Calu3 (cell line): ENCODE measurements around the gene SMIM22. TPM values are rescaled to one million over a fixed set of nuclear protein-coding genes. Genes with fewer than 3 reads are reported as not detected.

Source experiments
- BruUV-seq: library from RNA; stranded (reverse); fragments of 400-500 nt; replicated peaks from 2 replicates; lab custom pipeline; 2021; lab: Mats Ljungman, UMichigan
- CTCF ChIA-PET: fragments of 300-600 bp; sonication (Branson Sonifier 250); formaldehyde crosslinking; loops from one replicate; lab custom pipeline; 2022; ENCODE audit warnings: antibody characterized with exemption; lab: Charles Lee
- DNase-seq: peaks from one replicate; pipeline ENCODE4 v3.0.0; 2022
- H3K27ac Mint-ChIP-seq: one replicate; pipeline ENCODE4 v1.8.0; 2022; ENCODE audit warnings: mixed read lengths; ENCODE audit not compliant: unreplicated experiment
- H3K27me3 Mint-ChIP-seq: one replicate; pipeline ENCODE4 v1.8.0; 2022; ENCODE audit warnings: mixed read lengths; ENCODE audit not compliant: unreplicated experiment
- H3K36me3 Mint-ChIP-seq: one replicate; pipeline ENCODE4 v1.8.0; 2022; ENCODE audit warnings: mild to moderate bottlenecking, moderate library complexity, mixed read lengths; ENCODE audit not compliant: insufficient read depth, unreplicated experiment
- H3K4me1 Mint-ChIP-seq: one replicate; pipeline ENCODE4 v1.8.0; 2022; ENCODE audit warnings: mild to moderate bottlenecking, low read depth, mixed read lengths; ENCODE audit not compliant: unreplicated experiment
- H3K4me3 Mint-ChIP-seq: one replicate; pipeline ENCODE4 v1.8.0; 2022; ENCODE audit warnings: mild to moderate bottlenecking, low read depth, moderate library complexity, mixed read lengths; ENCODE audit not compliant: unreplicated experiment
- H3K9me3 Mint-ChIP-seq: one replicate; pipeline ENCODE4 v1.8.0; 2022; ENCODE audit warnings: low read depth, mixed read lengths; ENCODE audit not compliant: unreplicated experiment
- intact Hi-C: fragments of 100-400 bp; cut with micrococcal nuclease; formaldehyde crosslinking; loops from one replicate; pipeline ENCODE4 v1.10.0; 2022; ENCODE audit not compliant: unreplicated experiment
- total RNA-seq: library from RNA; stranded (reverse); gene quantifications from 2 replicates; pipeline ENCODE4 v1.2.3, GENCODE V29; 2022
- TF ChIP-seq, protein P1 (sequence below): fragments of 200-600 bp; IDR thresholded peaks from one replicate; pipeline ENCODE4 v1.8.0; 2022; ENCODE audit warnings: antibody characterized with exemption; ENCODE audit not compliant: unreplicated experiment

SMIM22 gene
- total RNA-seq, 1 experiment from 2014 or later = 208 TPM

DNA sequence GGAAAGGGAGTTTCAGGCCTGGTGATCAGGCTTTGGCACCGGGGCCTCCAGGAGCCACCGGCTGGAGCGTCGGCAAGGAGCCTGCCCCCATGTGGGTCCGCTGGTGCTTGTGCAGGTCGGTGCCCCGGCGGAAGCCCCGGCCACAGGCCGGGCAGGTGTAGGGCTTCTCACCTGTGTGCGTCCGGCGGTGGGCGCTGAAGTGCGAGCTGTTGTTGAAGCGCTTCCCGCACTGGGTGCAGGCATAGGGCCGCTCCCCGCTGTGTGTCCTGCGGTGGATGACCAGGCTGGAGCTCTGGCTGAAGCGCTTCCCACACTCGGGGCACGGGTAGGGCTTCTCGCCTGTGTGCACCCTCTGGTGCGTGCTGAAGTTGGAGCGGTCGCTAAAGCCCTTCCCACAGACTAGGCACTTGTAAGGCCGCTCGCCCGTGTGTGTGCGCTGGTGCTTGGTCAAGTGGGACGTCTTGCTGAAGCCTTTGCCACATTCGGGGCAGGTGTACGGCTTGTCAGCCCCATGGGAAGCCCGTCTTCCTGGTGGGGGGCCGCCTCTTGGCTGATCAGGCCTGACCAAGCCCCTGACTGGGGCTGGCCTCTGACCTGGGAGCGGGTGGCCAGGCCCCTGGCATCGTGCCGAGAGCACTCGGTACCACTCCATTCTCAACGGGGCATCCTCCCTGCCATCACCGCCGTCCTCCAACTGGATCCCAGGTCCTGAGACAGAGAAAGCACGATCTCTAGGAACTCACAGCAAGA, 42.6 kb upstream of the SMIM22 start:
- H3K4me3 Mint-ChIP-seq = no peak overlapping the region
- peaks cover 62% of the 10 kb centered on the region for H3K36me3 Mint-ChIP-seq
- no peaks in the 10 kb centered on the region for H3K4me1 Mint-ChIP-seq
- CTCF ChIA-PET = no interaction called here
- intact Hi-C loops = no loop called here
- no peaks in the 10 kb centered on the region for H3K27me3 Mint-ChIP-seq
- H3K9me3 Mint-ChIP-seq = peaks cover 3% of the 10 kb centered on the region
- no peak overlapping the region for H3K27ac Mint-ChIP-seq
- TF ChIP-seq, protein P1, sequence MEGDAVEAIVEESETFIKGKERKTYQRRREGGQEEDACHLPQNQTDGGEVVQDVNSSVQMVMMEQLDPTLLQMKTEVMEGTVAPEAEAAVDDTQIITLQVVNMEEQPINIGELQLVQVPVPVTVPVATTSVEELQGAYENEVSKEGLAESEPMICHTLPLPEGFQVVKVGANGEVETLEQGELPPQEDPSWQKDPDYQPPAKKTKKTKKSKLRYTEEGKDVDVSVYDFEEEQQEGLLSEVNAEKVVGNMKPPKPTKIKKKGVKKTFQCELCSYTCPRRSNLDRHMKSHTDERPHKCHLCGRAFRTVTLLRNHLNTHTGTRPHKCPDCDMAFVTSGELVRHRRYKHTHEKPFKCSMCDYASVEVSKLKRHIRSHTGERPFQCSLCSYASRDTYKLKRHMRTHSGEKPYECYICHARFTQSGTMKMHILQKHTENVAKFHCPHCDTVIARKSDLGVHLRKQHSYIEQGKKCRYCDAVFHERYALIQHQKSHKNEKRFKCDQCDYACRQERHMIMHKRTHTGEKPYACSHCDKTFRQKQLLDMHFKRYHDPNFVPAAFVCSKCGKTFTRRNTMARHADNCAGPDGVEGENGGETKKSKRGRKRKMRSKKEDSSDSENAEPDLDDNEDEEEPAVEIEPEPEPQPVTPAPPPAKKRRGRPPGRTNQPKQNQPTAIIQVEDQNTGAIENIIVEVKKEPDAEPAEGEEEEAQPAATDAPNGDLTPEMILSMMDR = no peak
- no TSS peak for BruUV-seq
- no peak for DNase-seq

DNA sequence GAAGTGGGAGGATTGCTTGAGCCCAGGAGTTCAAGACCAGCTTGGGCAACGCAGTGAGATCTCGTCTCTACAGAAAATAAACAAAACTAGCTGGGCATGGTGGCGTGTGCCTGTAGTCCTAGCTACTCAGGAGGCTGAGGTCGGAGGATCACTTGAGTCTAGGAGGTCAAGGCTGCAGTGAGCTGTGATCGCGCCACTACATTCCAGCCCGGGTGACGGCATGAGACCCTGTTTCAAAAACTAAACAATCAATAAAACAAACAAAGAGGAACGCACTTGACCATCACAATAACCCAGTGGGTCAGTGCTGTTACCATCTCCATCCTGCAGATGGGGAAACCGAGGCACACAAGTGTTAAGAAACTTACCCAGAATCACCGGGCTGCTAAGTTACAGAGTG, 41.9 kb upstream of the SMIM22 start:
- intact Hi-C loops = no loop called here
- DNase-seq = no peak
- H3K4me1 Mint-ChIP-seq = no peaks in the 10 kb centered on the region
- H3K36me3 Mint-ChIP-seq = peaks cover 65% of the 10 kb centered on the region
- CTCF ChIA-PET = no interaction called here
- H3K9me3 Mint-ChIP-seq = peaks cover 3% of the 10 kb centered on the region
- H3K27me3 Mint-ChIP-seq = no peaks in the 10 kb centered on the region
- H3K27ac Mint-ChIP-seq = no peak overlapping the region
- BruUV-seq = no TSS peak
- H3K4me3 Mint-ChIP-seq = no peak overlapping the region
- TF ChIP-seq, protein P1 = no peak

GRCh38 chr16:4754865-4755264, 40.3 kb upstream of the SMIM22 start:
- BruUV-seq = no TSS peak
- DNase-seq = no peak
- Mint-ChIP-seq H3K4me1 (no peaks in the 10 kb centered on the region), H3K27ac (no peak overlapping the region), H3K27me3 (no peaks in the 10 kb centered on the region), H3K9me3 (peaks cover 3% of the 10 kb centered on the region), H3K36me3 (peaks cover 66% of the 10 kb centered on the region), H3K4me3 (no peak overlapping the region)
- TF ChIP-seq, protein P1 = no peak
- CTCF ChIA-PET = no interaction called here
- intact Hi-C loops = no loop called here

DNA sequence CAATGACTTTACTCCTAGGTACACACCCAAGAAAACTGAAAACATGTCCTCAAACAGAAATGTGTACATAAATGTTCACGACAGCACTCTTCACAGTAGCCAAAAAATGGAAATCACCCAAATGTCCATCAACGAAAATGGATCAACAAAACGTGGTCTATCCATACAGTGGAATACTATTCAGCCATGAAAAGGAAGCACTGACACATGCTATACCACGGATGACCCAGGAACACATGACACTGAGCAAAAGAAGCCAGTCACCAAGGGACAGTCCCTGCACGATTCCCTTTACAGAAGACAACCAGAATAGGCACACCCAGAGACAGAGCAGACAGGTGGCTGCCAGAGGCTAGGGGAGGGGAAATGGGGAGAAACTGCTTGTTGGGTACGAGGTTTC, 39.5 kb upstream of the SMIM22 start:
- no peak for DNase-seq
- Mint-ChIP-seq H3K9me3 (peaks cover 3% of the 10 kb centered on the region), H3K27ac (no peak overlapping the region), H3K27me3 (no peaks in the 10 kb centered on the region), H3K4me1 (no peaks in the 10 kb centered on the region), H3K4me3 (no peak overlapping the region), H3K36me3 (peaks cover 64% of the 10 kb centered on the region)
- intact Hi-C loops = no loop called here
- no TSS peak for BruUV-seq
- CTCF ChIA-PET = no interaction called here
- TF ChIP-seq, protein P1 = no peak
